ENCODE results near the gene GCLC. TPM values are rescaled to one million over a fixed set of nuclear protein-coding genes. Genes with fewer than 3 reads are reported as not detected.

GCLC gene
- total and polyA plus RNA-seq, 10 donors: 9.2 to 132 (median 60.4) TPM

DNA sequence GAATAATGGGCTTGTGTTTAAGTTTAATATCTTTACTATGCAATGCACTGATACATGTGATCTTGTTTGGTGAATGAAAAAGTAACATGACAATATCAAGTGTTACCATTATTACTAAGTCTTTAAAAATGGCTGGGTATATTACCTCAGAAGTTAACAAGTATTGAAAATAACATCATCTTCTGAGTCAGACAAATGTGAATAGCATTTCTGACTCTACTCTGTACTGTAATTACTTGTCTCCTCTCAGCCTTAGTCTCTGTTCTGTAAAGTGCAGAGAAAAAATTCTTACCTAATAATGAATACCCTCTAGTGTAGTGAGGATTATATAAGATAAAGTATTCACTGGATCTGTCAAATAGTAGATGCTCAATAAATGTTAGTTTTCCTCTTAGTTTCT is 47.0 kb upstream of the GCLC start:
- peaks cover 0 to 8% (median 0%) of the 10 kb centered on the region in 6 donors for H3K4me1 ChIP-seq
- TF ChIP-seq, protein P1, sequence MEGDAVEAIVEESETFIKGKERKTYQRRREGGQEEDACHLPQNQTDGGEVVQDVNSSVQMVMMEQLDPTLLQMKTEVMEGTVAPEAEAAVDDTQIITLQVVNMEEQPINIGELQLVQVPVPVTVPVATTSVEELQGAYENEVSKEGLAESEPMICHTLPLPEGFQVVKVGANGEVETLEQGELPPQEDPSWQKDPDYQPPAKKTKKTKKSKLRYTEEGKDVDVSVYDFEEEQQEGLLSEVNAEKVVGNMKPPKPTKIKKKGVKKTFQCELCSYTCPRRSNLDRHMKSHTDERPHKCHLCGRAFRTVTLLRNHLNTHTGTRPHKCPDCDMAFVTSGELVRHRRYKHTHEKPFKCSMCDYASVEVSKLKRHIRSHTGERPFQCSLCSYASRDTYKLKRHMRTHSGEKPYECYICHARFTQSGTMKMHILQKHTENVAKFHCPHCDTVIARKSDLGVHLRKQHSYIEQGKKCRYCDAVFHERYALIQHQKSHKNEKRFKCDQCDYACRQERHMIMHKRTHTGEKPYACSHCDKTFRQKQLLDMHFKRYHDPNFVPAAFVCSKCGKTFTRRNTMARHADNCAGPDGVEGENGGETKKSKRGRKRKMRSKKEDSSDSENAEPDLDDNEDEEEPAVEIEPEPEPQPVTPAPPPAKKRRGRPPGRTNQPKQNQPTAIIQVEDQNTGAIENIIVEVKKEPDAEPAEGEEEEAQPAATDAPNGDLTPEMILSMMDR (IDR thresholded peaks at IDR 0.05 in 8 of 11, conservative IDR thresholded peaks at IDR 0.05 in 3 of 11): no peak
- TF ChIP-seq POLR2AphosphoS5 (IDR thresholded peaks at IDR 0.05): no peak
- TF ChIP-seq POLR2A (IDR thresholded peaks at IDR 0.05): no peak

DNA sequence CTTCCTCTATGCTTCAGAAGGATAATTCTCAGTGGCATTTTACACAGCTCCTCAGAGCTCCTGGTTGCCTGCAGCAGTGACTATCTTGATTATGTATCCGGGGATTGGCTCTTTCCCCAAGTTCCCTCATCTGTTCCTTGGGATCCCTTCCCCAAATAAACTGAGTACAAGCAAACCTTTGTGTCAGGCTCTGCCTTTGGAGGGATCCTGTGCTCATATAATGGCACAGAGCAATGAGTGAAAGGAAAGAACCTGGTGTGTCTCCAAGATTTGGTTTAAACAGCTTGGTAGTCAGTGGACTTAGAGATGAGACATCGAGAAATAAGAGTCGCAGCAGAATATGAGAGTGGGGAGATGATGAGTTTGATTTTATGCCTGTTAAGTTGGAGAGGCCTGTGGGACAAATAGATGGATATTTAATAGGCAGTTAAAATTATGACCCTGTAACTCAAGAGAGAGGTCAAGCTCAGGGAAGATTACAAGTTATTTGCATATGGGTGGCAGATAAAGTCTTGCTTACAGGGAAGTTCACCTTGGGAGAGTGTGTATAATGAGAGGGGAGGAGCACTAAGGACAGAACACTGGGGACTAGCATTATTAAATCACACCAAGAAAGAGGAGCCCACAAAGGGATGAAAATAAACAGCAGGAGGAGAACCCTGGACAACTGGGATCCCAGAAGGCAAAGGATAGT is 44.1 kb upstream of the GCLC start:
- DNase-seq: no peak
- no peak overlapping the region for H3K4me3 ChIP-seq
- no peaks in the 10 kb centered on the region for H3K9me3 ChIP-seq
- no peak overlapping the region for H3K27ac ChIP-seq
- 89 to 96% (median 92%) methylated on average over 3 of the region's 3 CpGs for WGBS, 5 donors
- peaks cover 0 to 8% (median 0%) of the 10 kb centered on the region in 6 donors for H3K4me1 ChIP-seq
- no peaks in the 10 kb centered on the region for H3K36me3 ChIP-seq
- intact Hi-C loops (cut with DNase I; ENCODE audit: low total_unique reads): no loop called here
- TF ChIP-seq POLR2A (IDR thresholded peaks at IDR 0.05) (no peak), POLR2AphosphoS5 (IDR thresholded peaks at IDR 0.05) (no peak)
- TF ChIP-seq, protein P1 (IDR thresholded peaks at IDR 0.05 in 8 of 11, conservative IDR thresholded peaks at IDR 0.05 in 3 of 11): no peak
- H3K27me3 ChIP-seq (replicated peaks in 1 of 7): no peaks in the 10 kb centered on the region

More for the DNA sequence above, 47.0 kb upstream of the GCLC start:
- intact Hi-C loops (cut with DNase I; ENCODE audit: low total_unique reads): no loop called here
- Histone ChIP-seq H3K27ac (no peak overlapping the region), H3K9me3 (peaks cover 0 to 2% (median 0%) of the 10 kb centered on the region in 8 donors), H3K4me3 (no peak overlapping the region), H3K36me3 (no peaks in the 10 kb centered on the region), H3K27me3 (replicated peaks in 1 of 7) (no peaks in the 10 kb centered on the region)
- DNase-seq: no peak

DNA sequence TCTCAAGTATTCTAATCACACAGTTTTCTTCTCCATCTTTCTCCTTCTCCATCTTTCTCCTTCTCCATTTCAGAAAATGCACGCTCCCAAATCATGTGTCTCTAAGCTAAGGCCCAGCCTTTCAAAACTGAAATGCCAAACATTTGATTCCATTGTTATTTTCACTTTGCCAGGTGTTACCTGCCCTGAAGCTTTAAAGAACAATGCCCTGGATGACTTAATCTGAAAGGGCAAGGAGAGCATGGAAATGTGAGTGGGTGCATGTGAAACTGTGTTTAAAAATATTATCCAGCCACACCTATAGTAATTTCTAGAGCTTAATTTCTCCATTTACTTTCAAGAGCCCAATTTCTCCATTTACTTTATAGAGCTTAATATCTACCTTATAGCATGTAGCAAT is 42.4 kb upstream of the GCLC start:
- Histone ChIP-seq H3K9me3 (no peaks in the 10 kb centered on the region), H3K4me3 (no peak overlapping the region), H3K27ac (no peak overlapping the region), H3K4me1 (peaks cover 0 to 2% (median 0%) of the 10 kb centered on the region in 6 donors), H3K27me3 (replicated peaks in 1 of 7) (no peaks in the 10 kb centered on the region), H3K36me3 (no peaks in the 10 kb centered on the region)
- TF ChIP-seq POLR2AphosphoS5 (IDR thresholded peaks at IDR 0.05) (no peak), POLR2A (IDR thresholded peaks at IDR 0.05) (no peak)
- TF ChIP-seq, protein P1 (IDR thresholded peaks at IDR 0.05 in 8 of 11, conservative IDR thresholded peaks at IDR 0.05 in 3 of 11): no peak
- DNase-seq: no peak
- intact Hi-C loops (cut with DNase I; ENCODE audit: low total_unique reads): no loop called here
- WGBS, 5 donors: 80 to 98% (median 82%) methylated on average over 1 of the region's 1 CpG

DNA sequence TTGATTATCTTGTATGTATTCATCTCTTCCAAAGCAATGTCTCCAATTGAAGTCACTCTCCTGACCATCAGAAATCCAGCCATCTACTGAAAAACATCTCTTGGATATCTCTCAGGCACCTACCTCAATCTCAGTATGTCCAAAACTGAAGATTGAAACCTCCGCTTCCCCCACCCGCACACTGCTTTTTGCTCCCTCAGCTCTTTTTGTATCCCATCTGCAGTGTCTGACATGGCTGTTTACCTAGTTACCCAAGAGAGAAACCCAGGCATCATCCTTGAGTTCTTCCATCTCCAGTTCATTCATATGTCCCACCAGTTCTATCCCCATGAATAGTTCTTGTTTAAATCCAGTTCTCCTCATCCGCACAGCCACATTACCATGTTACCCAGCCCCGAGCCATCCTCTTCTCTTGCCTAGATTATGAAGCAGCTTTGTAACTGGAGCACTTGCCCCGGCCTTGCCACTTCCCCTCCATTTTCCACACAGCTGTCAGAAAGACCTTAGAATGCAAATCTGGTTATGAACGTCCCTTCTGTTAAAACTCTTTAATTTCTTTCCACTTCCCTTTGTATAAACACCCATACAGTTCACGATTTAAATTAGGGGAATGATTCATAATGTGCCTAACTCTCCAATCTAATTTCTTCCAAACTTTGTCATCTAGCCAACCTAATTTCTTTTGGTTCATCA is 40.5 kb upstream of the GCLC start:
- no peaks in the 10 kb centered on the region for H3K27me3 ChIP-seq (replicated peaks in 1 of 7)
- peak overlapping the region in 4 of 8 donors; percentile 13 to 66 (median 35) for H3K27ac ChIP-seq
- TF ChIP-seq, protein P1 (IDR thresholded peaks at IDR 0.05 in 8 of 11, conservative IDR thresholded peaks at IDR 0.05 in 3 of 11): no peak
- TF ChIP-seq POLR2A (IDR thresholded peaks at IDR 0.05) (no peak), POLR2AphosphoS5 (IDR thresholded peaks at IDR 0.05) (no peak)
- 56 to 68% (median 63%) methylated on average over 7 of the region's 7 CpGs for WGBS, 5 donors
- intact Hi-C loops (cut with DNase I; ENCODE audit: low total_unique reads): no loop called here
- no peak for DNase-seq
- H3K4me1 ChIP-seq: peaks cover 0 to 12% (median 0%) of the 10 kb centered on the region in 6 donors
- H3K9me3 ChIP-seq: no peaks in the 10 kb centered on the region
- H3K4me3 ChIP-seq: no peak overlapping the region
- H3K36me3 ChIP-seq: no peaks in the 10 kb centered on the region

Measured in spleen (tissue), 11 donors.